Hippocampal formation (tissue), 2 donors: Measurements from ENCODE around the gene CDCP1.
A peak's percentile ranks its signal among the peaks of the same experiment; 100 is the strongest.

Experiments used
- DNase-seq, 2 donors: peaks; one replicate each; lab custom pipeline; 2025; lab: John Stamatoyannopoulos, UW

CDCP1 gene

GRCh38 chr3:45137656-45138181 is 8.5 kb downstream of the CDCP1 start:
- DNase-seq, result no peak

DNA sequence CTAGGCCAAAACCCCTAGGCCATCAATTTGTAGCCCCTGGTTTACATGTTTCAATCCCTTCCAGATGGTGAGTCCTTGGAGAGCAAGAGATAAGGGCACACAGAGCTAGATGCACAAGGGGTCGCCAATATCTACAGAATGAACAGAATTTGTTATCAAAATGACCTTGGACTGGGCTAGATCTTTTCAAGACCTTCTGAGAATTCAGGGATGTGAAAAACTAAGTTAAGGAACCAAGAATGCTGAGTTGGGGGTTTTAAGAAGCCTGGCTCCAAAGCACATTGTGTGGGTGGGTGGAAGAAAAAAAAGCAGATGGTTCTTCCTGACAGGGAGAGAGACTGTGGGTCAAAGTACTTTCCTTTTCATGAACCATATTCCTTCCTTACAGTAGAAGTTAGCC is 10.2 kb downstream of the CDCP1 start:
- DNase-seq, result peak in 1 of 2 donors; percentile 15

DNA sequence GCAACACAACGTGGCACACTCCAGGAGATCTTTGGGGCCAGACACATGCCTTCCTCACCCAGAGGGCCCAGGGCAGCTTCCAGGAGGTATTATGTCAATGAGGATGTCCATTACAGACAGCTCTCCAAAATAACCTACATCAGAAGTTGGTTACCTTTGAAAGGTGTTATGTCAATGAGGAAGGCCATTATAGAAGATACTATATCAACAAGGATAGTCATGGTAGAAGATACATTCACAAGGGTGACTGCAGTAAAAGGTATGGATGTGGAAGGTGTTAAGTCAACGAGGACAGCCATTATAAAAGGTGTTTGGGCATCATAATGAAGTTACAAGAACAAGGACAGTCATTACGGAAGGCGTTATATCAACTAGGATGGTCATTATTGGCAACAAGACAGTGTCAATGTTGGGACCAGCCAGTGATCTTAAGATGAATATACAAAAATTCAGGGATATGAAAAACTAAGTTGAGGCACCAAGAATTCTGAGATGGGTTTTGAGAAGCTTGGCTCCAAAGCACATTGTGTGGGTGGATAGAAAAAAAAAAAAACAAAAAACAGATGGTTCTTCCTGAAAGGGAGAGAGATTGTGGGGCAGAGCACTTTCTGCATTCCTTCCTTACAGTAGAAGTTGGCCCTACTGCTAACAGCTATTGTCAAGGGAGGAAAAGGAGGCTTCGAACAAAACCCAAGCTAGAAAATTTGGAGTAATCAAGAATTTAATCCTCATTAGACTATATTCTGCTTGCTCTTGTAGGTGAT is 11.2 kb downstream of the CDCP1 start:
- peak in 1 of 2 donors; percentile 5 for DNase-seq

DNA sequence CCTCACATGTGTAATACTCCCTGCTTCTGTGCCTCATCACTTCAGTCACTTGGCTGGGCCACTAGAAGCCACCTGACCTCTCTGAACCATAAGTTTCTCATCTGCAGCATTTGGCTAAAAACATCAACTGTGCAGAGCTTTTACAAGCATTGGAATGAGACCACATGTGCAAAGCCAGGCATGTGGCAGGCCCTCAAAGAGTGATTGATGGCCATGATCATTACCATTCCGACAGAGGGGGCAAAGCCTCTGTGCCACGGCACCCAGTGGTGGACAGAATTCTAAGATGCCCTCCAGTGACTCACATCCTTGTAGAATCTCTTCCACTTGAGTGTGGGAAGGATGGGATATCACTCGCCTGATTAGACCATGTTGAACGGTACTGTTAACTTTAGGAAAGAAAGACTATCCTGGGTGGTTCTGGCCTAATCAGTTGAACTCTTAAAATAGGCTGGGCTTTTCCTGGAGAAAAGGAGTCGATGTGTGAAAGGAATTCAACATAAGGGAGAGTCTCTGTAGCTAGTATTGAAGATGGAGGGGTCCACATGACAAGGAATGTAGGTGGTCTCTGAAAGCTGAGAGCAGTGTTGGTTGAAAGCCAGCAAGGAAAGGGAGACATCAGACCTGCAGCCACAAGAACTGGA is 13.5 kb downstream of the CDCP1 start:
- DNase-seq, result no peak

DNA sequence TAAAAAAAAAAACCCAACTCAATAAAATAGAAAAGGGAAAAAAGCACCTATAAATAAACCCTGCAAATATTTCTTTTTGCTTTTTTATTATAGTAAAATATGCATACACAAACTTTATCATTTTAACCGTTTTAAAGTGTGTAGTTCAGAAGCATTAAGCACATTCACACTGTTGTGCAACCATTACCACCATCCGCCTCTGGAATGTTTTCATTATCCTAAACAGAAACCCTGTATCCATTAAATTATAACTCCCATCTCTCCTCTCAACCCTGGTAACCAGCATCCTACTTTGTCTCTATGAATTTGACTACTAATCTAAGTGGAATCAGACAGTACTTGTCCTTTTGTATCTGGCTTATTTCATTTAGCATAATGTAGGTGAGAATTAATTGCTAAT is 15.0 kb downstream of the CDCP1 start:
- DNase-seq, result no peak

- no peak for DNase-seq
These were observed 15.7 kb downstream of the CDCP1 start for GRCh38 chr3:45130476-45130875.

- no peak for DNase-seq
These were observed 17.2 kb downstream of the CDCP1 start for GRCh38 chr3:45128950-45129349.

GRCh38 chr3:45127130-45127822 is 18.9 kb downstream of the CDCP1 start:
- DNase-seq, result no peak

DNA sequence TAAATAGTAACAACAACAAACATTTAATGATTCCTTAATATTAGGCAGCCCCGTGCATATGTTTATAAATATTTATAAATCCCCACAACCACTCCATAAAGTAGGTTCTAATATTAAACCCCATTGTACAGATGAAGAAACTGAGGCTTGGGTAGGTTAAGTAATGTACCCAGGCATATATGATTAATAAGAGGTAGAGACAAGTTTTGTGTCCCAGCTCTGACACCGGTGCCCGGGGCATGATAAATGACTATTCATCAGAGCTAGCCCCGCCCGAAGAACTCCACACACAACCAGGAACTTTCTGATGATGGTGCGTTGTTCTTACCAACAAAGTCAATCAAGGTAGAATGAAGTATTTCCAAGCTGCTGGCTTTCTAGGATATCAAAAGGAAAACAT is 19.4 kb downstream of the CDCP1 start:
- no peak for DNase-seq

DNA sequence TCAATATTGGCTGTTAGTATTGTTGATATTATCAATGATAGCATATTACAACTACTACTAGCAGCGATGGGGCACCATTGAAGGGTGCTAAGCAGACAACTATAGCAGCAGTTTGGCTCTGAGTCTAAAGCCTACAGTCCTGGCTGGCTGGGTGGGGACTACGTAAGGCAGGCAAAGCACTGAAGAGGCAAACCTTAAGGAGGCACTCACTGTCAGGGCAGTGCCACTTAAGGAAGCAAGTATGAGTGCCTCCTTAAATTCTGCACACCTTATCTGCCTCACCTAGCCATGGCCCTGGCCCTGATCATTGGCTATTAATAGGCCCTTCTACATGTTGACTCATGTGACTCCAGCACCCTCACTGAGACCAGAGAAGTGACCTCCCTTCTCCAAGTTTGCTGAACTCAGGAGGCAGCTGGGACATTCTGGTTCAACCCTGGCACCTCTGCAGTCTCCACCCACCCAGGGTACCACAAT is 20.6 kb downstream of the CDCP1 start:
- no peak for DNase-seq

DNA sequence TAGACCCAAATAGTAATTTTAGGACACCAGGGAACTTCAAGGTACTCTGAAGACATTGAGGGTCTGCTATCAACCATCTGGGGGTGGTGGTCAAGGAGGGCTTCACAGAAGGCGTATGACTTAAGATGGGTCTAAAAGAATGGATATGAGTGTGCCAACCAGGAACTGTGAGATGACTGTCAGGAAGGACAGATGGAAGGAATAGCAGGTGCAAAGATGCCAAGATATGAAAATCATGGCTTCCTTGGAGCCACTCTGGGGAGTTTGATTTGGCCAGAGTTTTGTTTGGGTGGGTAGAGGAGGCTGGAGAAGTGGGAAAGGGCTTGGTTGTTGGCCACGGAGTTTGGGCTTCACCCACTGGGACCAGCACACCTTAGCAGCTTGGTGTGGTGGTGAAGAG is 21.2 kb downstream of the CDCP1 start:
- no peak for DNase-seq

DNA sequence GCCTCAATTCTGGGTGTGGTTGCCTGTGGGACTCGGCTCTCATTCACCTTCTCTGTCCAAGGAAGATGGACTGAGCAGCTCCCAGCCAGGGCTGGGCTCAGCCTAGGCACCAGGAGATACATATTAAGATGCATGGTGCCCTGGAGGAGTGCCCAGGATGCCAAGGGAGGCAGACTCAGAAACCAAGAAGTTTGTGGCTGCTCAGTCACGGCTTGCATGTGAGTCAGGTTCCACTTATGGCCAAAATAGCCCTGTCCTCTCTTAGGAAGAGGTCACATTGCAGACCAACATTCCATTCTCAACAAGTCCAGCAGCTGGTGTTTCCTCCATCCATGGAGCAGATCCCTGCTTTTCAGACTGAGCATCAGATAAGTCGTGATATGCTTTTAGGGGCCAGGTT is 21.8 kb downstream of the CDCP1 start:
- DNase-seq, result no peak

GRCh38 chr3:45123581-45124269 is 22.5 kb downstream of the CDCP1 start:
- no peak for DNase-seq

DNA sequence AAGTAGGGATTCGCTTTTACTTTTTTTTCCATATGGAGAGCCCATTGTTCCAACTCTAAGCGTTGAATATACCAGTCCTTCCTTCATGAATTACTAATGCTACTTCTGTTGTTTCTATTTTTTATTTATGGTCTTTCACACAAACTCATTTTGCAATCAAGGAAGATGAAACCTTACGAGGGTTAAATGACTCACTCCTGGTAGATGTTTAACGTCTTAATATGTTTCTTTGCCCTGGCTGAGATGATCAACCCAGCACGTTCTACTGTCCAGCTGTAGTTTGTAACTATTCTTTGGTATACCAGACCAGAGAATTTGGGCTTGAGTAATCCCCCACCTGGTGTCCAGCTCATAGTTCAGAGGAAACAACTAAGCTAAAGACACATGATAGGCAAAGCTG is 23.1 kb downstream of the CDCP1 start:
- no peak for DNase-seq

- no peak for DNase-seq
These were observed 25.6 kb downstream of the CDCP1 start for GRCh38 chr3:45120359-45121158.

DNA sequence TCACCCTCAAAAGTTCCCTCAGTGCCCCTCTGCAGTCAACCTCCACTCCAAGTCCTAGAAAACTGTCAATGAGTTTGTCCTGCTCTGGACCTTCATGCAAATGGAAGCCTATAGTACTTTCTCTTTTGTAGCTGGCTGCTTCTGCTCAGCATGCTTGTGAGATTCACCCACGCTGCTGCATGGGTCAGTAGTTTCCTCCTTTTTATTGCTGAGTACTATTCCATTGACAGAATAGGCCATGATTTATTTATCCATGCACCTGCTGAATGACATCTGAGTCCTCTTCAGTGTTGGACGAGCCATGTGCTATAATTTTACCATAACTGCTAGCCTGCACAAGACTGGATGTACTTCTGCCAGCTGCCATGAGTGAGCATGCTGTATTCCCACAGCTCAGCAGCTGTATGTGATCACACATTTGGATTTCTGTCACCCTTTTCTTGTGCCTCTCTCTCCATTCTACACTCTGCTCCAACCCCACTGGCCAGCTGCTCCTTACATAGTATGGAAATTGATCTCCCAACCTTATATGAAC is 26.3 kb downstream of the CDCP1 start:
- DNase-seq, result no peak

DNA sequence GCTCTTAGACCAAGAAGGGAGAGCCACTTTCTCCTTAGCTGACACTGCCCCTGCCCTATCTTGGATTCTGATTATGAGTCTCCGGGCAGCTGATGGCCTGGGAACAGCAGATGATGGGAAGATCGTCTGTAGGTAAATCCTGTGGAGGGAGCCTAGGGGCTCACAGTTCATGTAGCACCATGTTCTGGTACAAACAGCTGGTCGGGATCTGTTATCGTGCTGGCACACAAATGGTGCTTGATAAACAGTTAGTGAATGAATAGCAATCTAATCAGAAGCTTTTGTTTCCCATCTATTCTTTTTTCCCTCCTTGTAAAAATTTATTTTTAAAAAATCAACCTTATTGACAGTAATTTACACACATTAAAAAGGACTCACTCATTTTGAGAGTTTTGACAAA is 26.8 kb downstream of the CDCP1 start:
- DNase-seq, result no peak

GRCh38 chr3:45118615-45119071 is 27.5 kb downstream of the CDCP1 start:
- no peak for DNase-seq

- no peak for DNase-seq
These were observed 29.8 kb downstream of the CDCP1 start for GRCh38 chr3:45116350-45116749.

DNA sequence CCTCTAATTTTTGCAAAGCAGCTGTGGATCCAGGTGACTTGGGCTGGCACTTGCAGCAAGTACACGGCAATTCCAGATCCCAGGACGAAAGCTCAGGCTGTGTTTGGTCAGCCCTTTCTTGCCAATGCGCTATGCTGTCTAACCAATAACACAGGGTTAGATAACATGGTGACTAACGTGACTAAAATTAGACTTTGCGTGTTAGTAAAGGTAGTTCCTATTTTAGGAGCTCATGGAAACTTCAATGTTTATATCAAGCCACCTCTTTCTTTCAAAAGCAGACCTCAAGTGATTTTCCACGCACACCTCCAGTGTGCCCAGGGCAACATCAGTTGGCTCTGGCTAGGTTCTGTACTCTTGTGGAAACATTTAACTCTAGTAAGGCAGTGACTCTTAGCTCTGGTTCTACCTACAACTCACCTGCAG is 32.5 kb downstream of the CDCP1 start:
- DNase-seq, result no peak

- no peak for DNase-seq
These were observed 33.2 kb downstream of the CDCP1 start for GRCh38 chr3:45112939-45113338.
